Activated CD4-positive, alpha-beta T cell treated with anti-CD3 and anti-CD28 coated beads for 4 hours (primary cell): ENCODE measurements around the gene SERINC4.

Experiments
- DNase-seq, 2 donors: peaks; one replicate each; pipeline ENCODE4 v3.0.0-alpha.2; 2020

Gene SERINC4

DNA sequence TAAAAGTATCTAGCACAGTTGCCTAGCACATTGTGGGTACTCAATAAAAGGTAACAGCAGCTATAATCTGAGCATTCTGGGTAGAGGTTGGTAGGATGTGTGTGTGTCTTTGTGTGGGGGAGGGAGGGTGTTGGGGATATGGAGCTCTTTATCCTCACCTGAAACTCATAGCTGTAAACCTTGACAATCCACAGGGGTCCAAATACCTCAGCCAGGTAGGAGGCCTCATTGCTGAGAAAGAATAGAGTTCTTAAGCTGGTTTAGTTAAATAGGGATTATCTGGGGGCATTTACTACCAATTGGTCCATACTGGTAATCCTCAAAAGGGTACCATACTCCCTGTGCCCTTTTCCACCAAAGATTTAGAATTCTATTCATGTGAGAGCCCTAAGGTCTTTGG is 4.0 kb downstream of the SERINC4 start:
- DNase-seq, result no peak

- no peak for DNase-seq
Measured at GRCh38 chr15:43795197-43795596, 4.8 kb downstream of the SERINC4 start.

- no peak for DNase-seq
Measured at GRCh38 chr15:43794269-43795037, 5.6 kb downstream of the SERINC4 start.

DNA sequence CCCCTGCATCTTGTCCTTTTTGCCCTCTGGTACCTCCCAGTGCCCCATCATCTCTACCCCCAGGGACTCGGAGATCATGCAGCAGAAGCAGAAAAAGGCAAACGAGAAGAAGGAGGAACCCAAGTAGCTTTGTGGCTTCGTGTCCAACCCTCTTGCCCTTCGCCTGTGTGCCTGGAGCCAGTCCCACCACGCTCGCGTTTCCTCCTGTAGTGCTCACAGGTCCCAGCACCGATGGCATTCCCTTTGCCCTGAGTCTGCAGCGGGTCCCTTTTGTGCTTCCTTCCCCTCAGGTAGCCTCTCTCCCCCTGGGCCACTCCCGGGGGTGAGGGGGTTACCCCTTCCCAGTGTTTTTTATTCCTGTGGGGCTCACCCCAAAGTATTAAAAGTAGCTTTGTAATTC is 6.4 kb downstream of the SERINC4 start:
- DNase-seq, result no peak

DNA sequence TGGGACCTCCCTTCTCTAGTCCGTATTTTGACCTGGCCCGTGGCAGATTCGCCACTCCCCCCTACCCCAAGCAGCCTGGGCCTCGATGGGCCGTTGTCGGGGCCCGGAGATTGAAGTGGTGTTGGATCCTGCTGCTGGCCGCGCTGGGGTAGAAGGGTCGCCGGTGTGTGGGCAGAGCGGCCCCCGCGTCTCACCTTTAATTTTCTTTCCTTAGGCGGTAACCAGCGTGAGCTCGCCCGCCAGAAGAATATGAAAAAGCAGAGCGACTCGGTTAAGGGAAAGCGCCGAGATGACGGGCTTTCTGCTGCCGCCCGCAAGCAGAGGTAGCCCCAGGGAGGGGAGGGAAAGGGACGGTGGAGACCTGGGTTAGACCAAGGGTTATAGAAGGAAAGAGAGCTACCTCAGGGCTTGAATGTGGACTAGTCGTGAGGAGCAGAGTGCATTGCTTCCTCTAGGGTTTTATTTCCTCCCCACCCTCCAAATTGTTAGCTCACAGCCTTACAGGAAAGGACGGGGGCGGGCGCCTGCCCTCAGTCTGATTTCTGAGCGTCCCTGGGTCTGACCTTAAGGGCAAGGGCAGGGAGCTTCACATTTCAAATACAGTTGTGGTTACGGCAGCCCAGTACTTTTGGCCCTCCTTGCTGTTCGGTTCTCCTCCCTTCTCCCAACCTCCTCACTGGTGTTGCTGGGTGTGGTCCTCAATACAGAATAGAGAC is 7.1 kb downstream of the SERINC4 start:
- peak; percentile 34 to 38 for DNase-seq

DNA sequence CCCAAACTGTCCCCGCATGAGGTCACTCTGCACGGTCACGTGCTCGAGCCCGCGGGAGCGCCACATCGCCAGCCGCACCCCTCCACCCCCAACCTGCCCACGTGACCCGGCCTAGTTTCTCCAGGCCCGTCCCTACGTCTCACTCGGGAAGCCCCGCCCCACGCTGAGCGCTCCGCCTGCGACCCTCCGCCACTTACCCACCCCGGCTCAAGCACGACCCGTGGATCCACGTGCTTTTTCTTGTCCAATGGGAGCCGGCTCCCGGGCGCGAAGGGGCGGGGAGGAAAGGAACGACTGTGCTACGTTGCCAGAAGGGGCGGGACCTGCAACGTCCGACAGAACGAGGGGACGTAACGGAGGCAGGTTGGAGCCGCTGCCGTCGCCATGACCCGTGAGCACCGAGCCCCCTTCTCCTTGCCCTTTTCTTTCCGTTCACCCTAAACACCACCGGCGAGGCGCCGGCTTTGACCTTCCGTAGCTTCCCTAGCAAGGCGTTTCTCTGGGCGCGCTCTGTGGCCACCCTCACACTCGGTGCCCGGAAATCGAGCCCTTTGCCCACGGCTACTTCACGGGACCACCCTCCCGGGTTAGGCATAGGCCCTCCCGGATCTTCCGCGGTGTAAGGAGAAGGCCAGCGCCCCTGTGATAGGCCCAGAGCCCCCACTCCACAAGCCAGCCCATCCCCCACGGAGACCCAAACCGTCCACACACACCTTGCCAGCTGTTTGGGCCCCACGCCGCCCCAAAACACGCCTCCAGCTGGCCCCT is 7.8 kb downstream of the SERINC4 start, which contains the start of gene SERF2:
TSS of gene SERF2 (plus strand) at position 328 of the 768 bp plus-strand sequence. CDS start at position 385, 57 bp downstream.
- peak; percentile 100 for DNase-seq

GRCh38 chr15:43789409-43789808 is 10.6 kb downstream of the SERINC4 start:
- DNase-seq, result no peak

DNA sequence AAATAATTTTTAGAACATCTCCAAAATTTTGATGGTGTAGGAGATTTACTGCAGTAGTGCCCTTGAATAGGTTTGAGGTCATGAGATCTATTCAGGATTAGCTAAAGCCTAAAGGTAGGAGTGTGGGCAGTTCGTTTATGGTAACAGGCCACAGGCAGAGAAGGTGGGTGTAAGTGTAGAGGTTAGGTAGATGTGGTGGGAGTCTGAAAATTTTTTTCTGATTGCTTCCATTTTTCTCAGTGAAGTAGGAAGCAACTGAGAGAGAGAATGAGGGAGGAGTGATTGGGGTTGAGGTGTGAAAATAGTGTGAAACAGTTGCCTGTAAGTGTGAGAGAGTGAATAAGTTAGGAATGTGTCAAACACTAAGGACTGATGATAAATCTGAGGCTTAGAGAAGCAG is 21.0 kb downstream of the SERINC4 start:
- no peak for DNase-seq

- DNase-seq, result peak; percentile 80 to 81
Measured at GRCh38 chr15:43777267-43777914, 22.6 kb downstream of the SERINC4 start.

- DNase-seq, result peak; percentile 76 to 82
Measured at GRCh38 chr15:43776718-43777266, 23.2 kb downstream of the SERINC4 start, which contains the start of gene ELL3. Gene ELL3, minus strand, starts transcription at chr15:43776966. Its CDS starts 65 bp downstream, at chr15:43776901.

GRCh38 chr15:43776101-43776717 is 23.8 kb downstream of the SERINC4 start:
- peak in 1 of 2 donors; percentile 25 for DNase-seq

DNA sequence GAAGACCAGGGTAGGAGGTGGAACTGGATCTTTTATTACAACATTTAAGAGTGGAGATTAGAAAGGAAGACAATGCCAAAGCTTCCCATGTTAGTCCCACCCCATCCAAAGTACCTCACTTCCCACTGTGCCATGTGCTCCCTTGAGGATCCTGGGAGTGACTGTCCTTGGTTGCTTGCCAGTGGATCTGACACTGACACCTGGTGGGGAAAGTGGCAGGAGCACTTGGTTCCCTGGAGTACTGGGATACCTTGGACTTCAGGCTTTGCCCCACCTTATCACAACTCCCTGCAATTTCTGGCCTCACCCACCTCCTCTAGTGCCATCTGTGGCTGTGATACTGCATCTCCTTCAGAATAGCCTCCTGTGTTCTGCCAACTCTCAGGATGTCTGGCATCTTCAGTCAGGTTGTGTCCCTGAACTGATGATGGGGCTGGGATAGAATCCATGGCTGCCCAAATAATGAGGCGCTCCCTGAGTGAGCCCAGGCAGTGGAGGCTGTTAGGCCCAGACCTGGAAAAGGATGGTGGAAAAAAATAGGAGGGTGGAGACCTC is 24.5 kb downstream of the SERINC4 start:
- no peak for DNase-seq

GRCh38 chr15:43774062-43774461 is 26.0 kb downstream of the SERINC4 start:
- no peak for DNase-seq

DNA sequence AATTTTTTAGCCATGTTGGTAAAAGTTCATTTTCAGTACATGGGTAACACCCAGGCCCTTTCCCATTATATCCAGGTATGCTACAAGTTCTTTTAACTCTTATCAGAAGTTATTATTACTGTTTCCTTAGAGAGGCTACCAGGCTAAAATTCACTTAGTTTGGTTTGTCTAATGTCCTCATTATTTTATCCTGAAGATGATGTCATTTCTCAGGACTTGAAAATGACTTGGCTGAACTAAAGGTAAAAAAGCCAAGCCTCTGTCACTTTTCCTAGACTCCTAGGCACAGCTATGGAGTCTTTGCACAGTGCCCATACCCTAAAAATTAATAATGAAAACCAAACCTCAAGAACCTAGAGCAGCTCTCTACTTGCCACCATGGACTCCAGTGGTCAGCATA is 27.4 kb downstream of the SERINC4 start:
- DNase-seq, result no peak

GRCh38 chr15:43771816-43772215 is 28.2 kb downstream of the SERINC4 start:
- DNase-seq, result no peak

DNA sequence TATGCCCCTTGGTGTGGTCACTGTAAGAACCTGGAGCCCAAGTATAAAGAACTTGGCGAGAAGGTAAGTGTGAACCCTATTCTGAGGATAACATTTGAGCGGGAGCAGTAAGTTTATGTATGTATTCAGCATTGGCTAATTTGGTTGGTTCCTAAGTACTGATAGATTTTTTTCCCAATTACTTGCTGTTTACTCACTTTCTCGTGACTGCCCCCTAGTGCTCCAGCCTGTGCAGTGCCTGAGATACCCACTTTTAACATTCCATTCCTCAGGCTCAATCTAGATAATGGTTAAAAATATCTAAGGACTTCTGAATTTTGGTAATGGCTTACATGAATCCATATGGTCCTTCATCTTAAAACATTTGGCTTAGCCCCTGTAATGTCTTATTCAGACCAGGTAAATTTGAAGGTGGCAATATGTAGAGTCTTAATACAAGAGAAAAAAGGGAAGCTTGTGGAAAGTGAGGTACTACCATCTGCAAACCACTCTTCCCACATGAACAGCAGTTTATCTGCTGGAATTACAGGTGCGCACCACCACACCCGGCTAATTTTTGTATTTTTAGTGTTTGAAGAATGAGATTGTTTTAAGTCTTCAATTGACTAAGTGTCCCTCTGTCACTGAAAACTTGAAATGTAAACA is 30.3 kb downstream of the SERINC4 start:
- peak; percentile 59 to 69 for DNase-seq

DNA sequence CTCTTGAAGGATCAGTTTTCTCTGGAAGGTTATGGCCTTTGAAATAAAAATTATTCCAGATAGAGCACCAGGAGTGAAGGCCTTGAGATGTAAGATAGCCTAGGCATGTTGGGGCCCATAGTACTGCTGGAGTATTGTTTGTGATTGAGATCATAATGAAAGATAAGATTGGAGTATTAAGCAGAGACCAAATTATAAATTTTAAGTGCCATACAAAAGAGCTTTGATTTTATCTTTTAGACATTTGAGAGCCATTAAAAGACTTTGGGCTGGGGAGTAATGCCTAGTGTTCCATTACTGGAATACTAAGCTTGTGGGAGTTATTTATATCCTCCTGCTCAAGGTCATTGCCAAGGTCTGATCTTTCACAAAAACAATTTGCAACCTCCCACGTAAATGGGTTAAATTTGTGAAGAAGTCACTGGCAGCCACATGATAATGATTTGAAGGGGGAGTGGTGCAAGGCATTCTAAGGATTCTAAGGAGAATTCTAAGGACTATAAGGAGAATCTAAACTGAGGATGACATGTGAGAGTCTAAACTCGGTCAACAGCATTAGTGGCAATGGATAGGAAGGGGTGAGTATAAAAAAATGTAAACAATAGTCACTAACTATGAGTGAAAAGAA is 36.1 kb downstream of the SERINC4 start:
- no peak for DNase-seq

- no peak for DNase-seq
Measured at GRCh38 chr15:43762824-43763223, 37.2 kb downstream of the SERINC4 start.

GRCh38 chr15:43751885-43752284 is 48.1 kb downstream of the SERINC4 start:
- no peak for DNase-seq

- peak; percentile 25 to 31 for DNase-seq
Measured at GRCh38 chr15:43749690-43750345, 50.2 kb downstream of the SERINC4 start.
